HL-60 (cell line): ENCODE data around the gene TNFSF15.

Experiments
- DNase-seq, 2 experiments: peaks; one replicate each; pipeline ENCODE4 v3.0.0-alpha.2; 2010 to 2020; ENCODE audit warnings: low read depth in 1 of 2, low spot score in 1 of 2
- H3K27ac ChIP-seq: fragments of 250-450 bp; sonication (Bioruptor Pico); replicated peaks from 2 replicates; pipeline ENCODE4 v1.5.1; 2020; ENCODE audit warnings: mild to moderate bottlenecking, moderate library complexity
- H3K27me3 ChIP-seq: fragments of 250-450 bp; sonication (Bioruptor Pico); 2 replicates; pipeline ENCODE4 v1.5.1; 2021; ENCODE audit warnings: mild to moderate bottlenecking, moderate library complexity; ENCODE audit not compliant: insufficient read depth, poor library complexity, severe bottlenecking
- H3K4me3 ChIP-seq: replicated peaks from 2 replicates; pipeline ENCODE4 v1.5.1; 2011; ENCODE audit warnings: mild to moderate bottlenecking, control low read depth, low read length; ENCODE audit not compliant: insufficient read depth
- GABPA ChIP-seq: IDR thresholded peaks from 2 replicates; pipeline ENCODE4 v1.6.1; 2012; ENCODE audit warnings: low read depth
- POLR2AphosphoS5 ChIP-seq: IDR thresholded peaks from 2 replicates; pipeline ENCODE4 v1.6.1; 2012; ENCODE audit warnings: low read depth
- SPI1 ChIP-seq: IDR thresholded peaks from 2 replicates; pipeline ENCODE4 v1.6.1; 2012; ENCODE audit warnings: low read depth, mild to moderate bottlenecking, borderline replicate concordance
- TF ChIP-seq, protein P1 (sequence below): IDR thresholded peaks from one replicate; pipeline ENCODE4 v1.5.1; 2011; ENCODE audit warnings: low read length, control low read depth, inconsistent platforms; ENCODE audit not compliant: insufficient read depth
- TF ChIP-seq, protein P2 (sequence below): IDR thresholded peaks from 2 replicates; pipeline ENCODE4 v1.6.1; 2012; ENCODE audit warnings: low read depth; ENCODE audit not compliant: insufficient replicate concordance

Gene TNFSF15

DNA sequence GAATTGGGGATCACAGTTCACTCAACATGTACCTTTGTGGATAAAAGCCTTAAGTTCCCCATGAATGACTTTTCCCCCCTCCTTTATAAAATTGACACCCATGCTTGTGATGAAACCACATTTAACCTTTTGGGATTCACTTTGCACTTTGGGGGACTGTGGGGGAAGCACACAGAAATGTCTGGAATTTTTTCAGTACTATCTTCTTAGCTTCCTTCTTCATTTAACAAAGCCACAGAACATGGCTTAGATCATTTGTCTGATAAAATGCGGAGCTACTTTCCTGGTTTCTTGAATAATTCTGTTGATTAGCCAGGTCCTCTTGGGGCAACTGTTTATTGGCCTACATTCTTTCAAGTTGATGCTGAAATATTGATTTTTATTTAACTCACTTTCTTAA, 29.9 kb downstream of the TNFSF15 start:
- DNase-seq = no peak
- Histone ChIP-seq H3K4me3 (no peak overlapping the region), H3K27ac (no peak overlapping the region), H3K27me3 (peaks cover 9% of the 10 kb centered on the region)
- no peak for TF ChIP-seq SPI1
- no peak for TF ChIP-seq GABPA
- TF ChIP-seq, protein P1, sequence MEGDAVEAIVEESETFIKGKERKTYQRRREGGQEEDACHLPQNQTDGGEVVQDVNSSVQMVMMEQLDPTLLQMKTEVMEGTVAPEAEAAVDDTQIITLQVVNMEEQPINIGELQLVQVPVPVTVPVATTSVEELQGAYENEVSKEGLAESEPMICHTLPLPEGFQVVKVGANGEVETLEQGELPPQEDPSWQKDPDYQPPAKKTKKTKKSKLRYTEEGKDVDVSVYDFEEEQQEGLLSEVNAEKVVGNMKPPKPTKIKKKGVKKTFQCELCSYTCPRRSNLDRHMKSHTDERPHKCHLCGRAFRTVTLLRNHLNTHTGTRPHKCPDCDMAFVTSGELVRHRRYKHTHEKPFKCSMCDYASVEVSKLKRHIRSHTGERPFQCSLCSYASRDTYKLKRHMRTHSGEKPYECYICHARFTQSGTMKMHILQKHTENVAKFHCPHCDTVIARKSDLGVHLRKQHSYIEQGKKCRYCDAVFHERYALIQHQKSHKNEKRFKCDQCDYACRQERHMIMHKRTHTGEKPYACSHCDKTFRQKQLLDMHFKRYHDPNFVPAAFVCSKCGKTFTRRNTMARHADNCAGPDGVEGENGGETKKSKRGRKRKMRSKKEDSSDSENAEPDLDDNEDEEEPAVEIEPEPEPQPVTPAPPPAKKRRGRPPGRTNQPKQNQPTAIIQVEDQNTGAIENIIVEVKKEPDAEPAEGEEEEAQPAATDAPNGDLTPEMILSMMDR = no peak
- TF ChIP-seq, protein P2, sequence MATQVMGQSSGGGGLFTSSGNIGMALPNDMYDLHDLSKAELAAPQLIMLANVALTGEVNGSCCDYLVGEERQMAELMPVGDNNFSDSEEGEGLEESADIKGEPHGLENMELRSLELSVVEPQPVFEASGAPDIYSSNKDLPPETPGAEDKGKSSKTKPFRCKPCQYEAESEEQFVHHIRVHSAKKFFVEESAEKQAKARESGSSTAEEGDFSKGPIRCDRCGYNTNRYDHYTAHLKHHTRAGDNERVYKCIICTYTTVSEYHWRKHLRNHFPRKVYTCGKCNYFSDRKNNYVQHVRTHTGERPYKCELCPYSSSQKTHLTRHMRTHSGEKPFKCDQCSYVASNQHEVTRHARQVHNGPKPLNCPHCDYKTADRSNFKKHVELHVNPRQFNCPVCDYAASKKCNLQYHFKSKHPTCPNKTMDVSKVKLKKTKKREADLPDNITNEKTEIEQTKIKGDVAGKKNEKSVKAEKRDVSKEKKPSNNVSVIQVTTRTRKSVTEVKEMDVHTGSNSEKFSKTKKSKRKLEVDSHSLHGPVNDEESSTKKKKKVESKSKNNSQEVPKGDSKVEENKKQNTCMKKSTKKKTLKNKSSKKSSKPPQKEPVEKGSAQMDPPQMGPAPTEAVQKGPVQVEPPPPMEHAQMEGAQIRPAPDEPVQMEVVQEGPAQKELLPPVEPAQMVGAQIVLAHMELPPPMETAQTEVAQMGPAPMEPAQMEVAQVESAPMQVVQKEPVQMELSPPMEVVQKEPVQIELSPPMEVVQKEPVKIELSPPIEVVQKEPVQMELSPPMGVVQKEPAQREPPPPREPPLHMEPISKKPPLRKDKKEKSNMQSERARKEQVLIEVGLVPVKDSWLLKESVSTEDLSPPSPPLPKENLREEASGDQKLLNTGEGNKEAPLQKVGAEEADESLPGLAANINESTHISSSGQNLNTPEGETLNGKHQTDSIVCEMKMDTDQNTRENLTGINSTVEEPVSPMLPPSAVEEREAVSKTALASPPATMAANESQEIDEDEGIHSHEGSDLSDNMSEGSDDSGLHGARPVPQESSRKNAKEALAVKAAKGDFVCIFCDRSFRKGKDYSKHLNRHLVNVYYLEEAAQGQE = no peak
- TF ChIP-seq POLR2AphosphoS5 = no peak

DNA sequence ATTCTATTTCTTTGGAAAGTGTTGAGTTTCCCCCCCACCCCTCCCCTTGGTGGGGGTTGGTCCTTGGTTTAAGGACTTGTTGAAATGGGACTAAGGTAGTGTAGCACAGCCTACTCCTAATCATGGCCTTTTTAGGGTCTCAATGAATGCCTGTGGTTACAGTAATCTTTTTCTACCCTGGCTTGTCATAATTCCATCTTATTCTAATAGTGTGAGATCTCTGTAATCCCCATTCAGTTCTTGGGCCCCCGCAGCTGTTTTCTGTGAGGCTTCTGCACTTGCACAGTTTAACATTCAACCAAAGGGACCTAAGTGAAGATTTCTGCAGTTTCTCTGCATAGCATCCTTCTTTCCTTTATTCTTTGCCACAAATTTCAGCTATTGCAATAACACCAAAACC, 30.7 kb downstream of the TNFSF15 start:
- Histone ChIP-seq H3K27me3 (peaks cover 9% of the 10 kb centered on the region), H3K27ac (no peak overlapping the region), H3K4me3 (no peak overlapping the region)
- TF ChIP-seq POLR2AphosphoS5 (no peak), SPI1 (no peak), GABPA (no peak)
- TF ChIP-seq, protein P1 = no peak
- TF ChIP-seq, protein P2 = no peak
- DNase-seq = no peak

DNA sequence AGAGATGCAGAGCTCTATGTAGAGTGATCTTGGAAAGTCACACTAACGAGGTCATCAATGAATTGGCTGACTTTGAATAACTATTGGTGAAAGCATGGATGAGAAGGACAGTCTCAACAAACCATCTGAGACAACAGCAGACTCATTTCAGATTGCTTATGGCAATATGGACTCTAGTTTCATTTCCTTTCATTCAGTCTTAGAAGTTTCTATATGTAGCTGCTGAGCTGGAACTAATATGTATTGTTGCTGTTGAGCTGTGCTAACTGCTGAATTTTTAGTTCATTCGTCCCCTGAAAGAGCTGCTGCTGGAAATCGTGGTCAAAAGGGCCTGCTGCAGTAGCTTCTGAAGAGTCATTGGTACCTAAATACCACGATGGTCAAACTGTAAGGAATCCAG, 31.3 kb downstream of the TNFSF15 start:
- Histone ChIP-seq H3K4me3 (no peak overlapping the region), H3K27ac (no peak overlapping the region), H3K27me3 (peaks cover 9% of the 10 kb centered on the region)
- no peak for TF ChIP-seq GABPA
- TF ChIP-seq, protein P1 = no peak
- TF ChIP-seq POLR2AphosphoS5 = no peak
- TF ChIP-seq, protein P2 = no peak
- no peak for DNase-seq
